Central memory CD8-positive, alpha-beta T cell (primary cell): Measurements from ENCODE around the gene NSUN3.
"Not testable (repeated sequence)": the region's sequence is repeated elsewhere in the genome, so short reads cannot be mapped to it uniquely, and the experiment has no call there.

ENCODE experiments used
- ATAC-seq: fragments of 150-1000 bp; cut with Tn5 transposase; replicated peaks from 2 replicates; pipeline ENCODE4 v1.10.0; 2022; ENCODE audit warnings: mild to moderate bottlenecking, moderate FRiP score, moderate number of reproducible peaks; ENCODE audit not compliant: poor library complexity, severe bottlenecking; ENCODE audit errors: extremely low read depth
- DNase-seq, 2 donors: peaks; one replicate each; pipeline ENCODE4 v3.0.0; 2021; ENCODE audit warnings: low spot score in 2 of 2
- H3K27ac Mint-ChIP-seq: one replicate; pipeline ENCODE4 v1.8.0; 2022; ENCODE audit warnings: low read depth, mild to moderate bottlenecking, moderate library complexity, mixed read lengths
- H3K27me3 Mint-ChIP-seq: one replicate; pipeline ENCODE4 v1.8.0; 2022; ENCODE audit warnings: mixed read lengths
- H3K36me3 Mint-ChIP-seq: one replicate; pipeline ENCODE4 v1.8.0; 2022; ENCODE audit warnings: mild to moderate bottlenecking, moderate library complexity, mixed read lengths; ENCODE audit not compliant: insufficient read depth
- H3K4me1 Mint-ChIP-seq: one replicate; pipeline ENCODE4 v1.8.0; 2022; ENCODE audit warnings: mixed read lengths
- H3K4me3 Mint-ChIP-seq: one replicate; pipeline ENCODE4 v1.8.0; 2022; ENCODE audit warnings: mild to moderate bottlenecking, moderate library complexity, mixed read lengths
- H3K9me3 Mint-ChIP-seq: one replicate; pipeline ENCODE4 v1.8.0; 2022; ENCODE audit warnings: mixed read lengths

NSUN3 gene

DNA sequence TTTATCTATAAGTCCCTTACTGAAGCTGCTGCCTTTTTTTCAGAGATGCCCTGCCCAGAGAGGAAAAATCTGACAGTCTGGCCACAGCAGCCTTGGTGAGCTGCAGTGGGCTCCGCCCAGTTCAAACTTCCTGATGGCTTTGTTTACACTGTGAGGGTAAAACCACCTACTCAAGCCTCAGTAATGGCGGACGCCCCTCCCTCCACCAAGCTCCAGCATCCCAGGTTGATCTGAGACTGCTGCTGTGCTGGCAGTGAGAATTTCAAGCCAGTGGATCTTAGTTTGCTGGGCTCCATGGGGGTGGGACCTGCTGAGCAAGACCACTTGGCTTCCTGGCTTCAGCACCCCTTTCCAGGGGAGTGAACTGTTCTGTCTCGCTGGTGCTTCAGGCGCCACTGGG lies 17.7 kb downstream of the NSUN3 start:
- not testable (repeated sequence) for H3K27ac Mint-ChIP-seq, ATAC-seq, DNase-seq, H3K9me3 Mint-ChIP-seq, H3K27me3 Mint-ChIP-seq, H3K4me3 Mint-ChIP-seq
- H3K4me1 Mint-ChIP-seq: peaks cover 30% of the 10 kb centered on the region
- H3K36me3 Mint-ChIP-seq: peaks cover 16% of the 10 kb centered on the region

DNA sequence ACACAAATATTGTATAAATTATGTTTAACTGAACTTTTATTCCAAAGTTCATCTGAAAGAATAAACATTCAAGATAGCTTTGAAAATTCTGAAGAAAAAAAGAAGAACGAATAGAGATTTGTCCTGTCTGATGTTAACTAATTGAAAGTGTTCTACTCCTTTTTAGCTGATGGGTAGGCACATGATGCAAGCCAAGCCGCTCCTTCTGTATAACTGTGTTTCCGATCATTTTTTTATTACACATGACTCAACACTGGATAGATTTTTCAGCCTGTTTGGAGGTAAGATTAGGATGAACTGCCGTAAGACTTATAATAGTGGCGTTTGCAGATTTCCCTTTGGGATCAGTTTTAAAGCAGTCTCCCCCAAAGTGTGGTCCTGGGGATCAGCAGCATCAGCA lies 19.0 kb downstream of the NSUN3 start:
- no peaks in the 10 kb centered on the region for H3K27me3 Mint-ChIP-seq
- no peaks in the 10 kb centered on the region for H3K9me3 Mint-ChIP-seq
- peaks cover 10% of the 10 kb centered on the region for H3K36me3 Mint-ChIP-seq
- DNase-seq (no peak), ATAC-seq (no peak)
- peaks cover 26% of the 10 kb centered on the region for H3K4me1 Mint-ChIP-seq
- H3K4me3 Mint-ChIP-seq: no peak overlapping the region
- no peak overlapping the region for H3K27ac Mint-ChIP-seq

DNA sequence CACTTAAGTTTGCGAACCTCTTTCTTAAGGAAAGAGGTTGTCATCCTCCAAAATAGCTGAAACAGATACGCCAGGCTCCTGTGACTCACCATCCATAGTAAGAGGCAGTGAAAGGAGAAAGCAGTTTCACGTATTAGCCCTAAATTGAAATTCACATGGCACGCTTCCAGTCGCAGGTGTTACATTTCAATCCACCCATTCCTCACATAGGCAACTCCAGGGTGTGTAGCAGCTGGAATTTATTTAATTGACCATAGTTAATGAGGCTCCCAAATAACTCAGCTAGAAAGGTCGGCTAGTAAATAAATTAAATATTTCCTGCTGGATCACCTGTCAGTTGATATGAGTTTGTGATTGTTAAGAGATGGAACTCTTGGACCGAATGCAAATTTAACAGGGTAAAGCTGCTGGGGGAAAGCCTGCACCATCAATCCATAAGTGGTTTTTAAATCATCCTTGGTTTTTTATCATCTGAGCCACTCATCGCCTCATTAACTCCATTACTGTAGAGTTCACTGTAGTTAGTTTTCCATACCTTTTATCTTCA lies 19.6 kb downstream of the NSUN3 start:
- H3K27ac Mint-ChIP-seq: peak overlapping the region; percentile 25
- DNase-seq: no peak
- ATAC-seq: no peak
- H3K9me3 Mint-ChIP-seq: no peaks in the 10 kb centered on the region
- H3K36me3 Mint-ChIP-seq: peaks cover 14% of the 10 kb centered on the region
- no peak overlapping the region for H3K4me3 Mint-ChIP-seq
- no peaks in the 10 kb centered on the region for H3K27me3 Mint-ChIP-seq
- peaks cover 24% of the 10 kb centered on the region for H3K4me1 Mint-ChIP-seq

DNA sequence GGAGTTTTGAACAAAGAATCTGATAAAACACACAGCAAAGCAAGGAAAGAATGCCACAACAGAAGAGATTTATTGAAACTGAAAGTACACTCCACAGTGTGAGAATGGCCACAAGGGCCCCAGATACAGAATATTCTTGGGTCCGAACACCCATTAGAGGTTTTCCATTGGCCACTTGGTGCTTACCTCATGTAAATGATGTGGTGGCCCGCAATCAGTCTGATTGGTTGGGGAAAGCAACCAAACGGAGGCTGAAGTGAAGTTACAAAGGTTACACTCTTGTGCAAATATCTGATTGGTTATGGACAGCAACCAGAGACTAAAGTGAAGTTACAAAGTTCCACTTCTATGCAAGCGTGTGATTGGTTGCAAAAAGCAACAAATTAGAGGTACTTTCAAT lies 20.4 kb downstream of the NSUN3 start:
- no peak overlapping the region for H3K27ac Mint-ChIP-seq
- DNase-seq: no peak
- no peaks in the 10 kb centered on the region for H3K9me3 Mint-ChIP-seq
- H3K4me1 Mint-ChIP-seq: peaks cover 24% of the 10 kb centered on the region
- H3K27me3 Mint-ChIP-seq: no peaks in the 10 kb centered on the region
- ATAC-seq: no peak
- H3K4me3 Mint-ChIP-seq: no peak overlapping the region
- H3K36me3 Mint-ChIP-seq: peaks cover 13% of the 10 kb centered on the region

DNA sequence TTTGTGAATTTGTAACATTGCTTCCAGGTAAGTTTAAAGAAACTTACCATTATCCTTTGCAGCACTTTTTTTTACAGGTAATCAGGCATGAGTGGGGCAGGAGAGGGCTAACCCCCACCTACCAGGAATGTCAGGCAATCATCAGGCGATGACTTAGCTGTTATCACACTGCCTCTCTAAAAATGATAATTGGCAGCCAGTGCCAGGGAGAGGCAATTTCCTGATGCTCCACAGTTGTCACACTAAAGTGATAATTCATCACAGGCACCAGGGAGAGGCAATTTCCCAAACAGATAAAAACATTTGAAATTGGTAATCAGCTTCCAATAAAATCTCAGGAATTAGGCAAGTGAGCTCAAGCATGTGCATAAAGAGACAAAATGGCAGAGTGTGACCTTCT lies 26.3 kb downstream of the NSUN3 start:
- no peak for DNase-seq
- Mint-ChIP-seq H3K4me1 (peaks cover 15% of the 10 kb centered on the region), H3K4me3 (no peak overlapping the region), H3K9me3 (no peaks in the 10 kb centered on the region), H3K27ac (no peak overlapping the region), H3K27me3 (no peaks in the 10 kb centered on the region), H3K36me3 (peaks cover 20% of the 10 kb centered on the region)
- no peak for ATAC-seq

DNA sequence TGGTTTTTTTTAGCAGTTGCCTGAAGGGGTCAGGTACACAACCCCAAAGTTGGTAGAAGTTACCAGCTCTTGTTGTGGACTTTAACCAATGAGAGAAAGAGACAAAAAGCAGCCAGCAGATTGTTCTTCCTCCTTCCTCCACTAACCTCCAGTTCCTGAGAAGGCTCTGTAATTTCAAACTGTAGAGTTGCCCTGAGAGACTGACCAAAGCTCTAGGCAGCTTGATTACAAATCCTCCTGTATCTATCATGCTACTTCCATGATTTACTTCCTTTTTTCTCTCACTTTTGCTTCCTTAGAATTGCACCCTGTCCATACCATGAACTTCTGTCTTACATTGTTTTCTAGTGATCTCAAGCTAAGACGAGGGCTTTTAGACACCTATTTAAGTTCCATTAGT lies 29.2 kb downstream of the NSUN3 start:
- Mint-ChIP-seq H3K4me1 (peaks cover 15% of the 10 kb centered on the region), H3K27me3 (no peaks in the 10 kb centered on the region), H3K9me3 (no peaks in the 10 kb centered on the region), H3K27ac (no peak overlapping the region), H3K36me3 (peaks cover 24% of the 10 kb centered on the region), H3K4me3 (no peak overlapping the region)
- DNase-seq: no peak
- no peak for ATAC-seq

DNA sequence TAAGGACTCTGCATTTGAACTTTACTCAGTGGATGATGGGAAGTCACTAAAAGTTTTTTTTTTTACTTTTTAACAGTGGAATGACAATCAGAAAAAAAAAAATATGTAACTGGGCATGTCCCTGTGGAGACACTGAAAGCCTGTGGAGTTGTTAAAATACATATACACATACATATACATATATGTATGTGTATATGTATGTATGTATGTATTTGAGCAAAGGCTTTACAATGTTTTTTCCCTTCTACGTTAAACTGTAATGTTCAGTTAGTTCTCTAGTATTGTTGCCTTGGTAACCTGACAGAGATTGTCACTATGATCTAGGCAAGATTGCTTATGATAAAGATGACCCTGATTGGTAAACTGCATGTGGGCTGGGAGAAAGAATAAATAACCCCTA lies 30.3 kb downstream of the NSUN3 start:
- Mint-ChIP-seq H3K27ac (no peak overlapping the region), H3K4me3 (no peak overlapping the region), H3K36me3 (peaks cover 30% of the 10 kb centered on the region), H3K4me1 (peaks cover 8% of the 10 kb centered on the region), H3K9me3 (no peaks in the 10 kb centered on the region), H3K27me3 (no peaks in the 10 kb centered on the region)
- ATAC-seq: no peak
- DNase-seq: no peak

DNA sequence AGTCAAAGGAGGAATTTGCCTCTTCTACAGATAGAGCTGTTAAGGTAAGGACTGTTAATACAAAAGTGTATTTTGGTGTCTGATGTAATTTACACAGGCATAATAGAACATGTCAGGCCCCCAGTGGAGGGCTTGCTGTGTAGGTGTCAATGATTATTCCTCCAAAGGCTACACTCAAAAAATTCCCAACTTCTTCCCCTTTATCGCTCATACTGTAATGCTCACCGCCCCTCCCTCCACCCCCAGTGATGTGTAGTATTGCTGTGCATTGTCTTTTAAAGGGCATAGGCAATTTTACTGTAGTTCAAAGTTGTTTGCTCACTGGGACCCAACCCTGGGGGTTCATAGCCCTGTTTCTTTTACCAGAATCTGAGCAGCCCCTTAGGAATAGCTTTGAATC lies 32.2 kb downstream of the NSUN3 start:
- peaks cover 40% of the 10 kb centered on the region for H3K36me3 Mint-ChIP-seq

DNA sequence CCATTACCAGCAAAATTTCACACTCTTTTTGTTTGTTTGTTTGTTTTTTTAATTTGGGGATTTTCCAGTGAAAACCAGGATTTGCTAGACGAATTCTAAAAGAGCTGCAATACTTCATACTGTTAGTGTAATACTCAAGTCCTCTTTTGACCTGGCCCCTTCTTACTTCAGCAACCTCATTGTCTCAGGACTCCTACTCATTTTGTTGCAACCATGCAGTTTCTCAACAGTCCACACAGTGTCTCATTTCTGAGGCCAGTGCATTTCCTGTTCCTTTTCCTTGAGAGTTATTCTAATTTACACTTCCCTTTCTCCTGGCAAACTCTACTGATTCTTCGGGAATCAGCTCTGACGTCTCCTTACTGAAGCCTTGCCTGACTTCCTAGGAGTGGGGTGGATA lies 35.6 kb downstream of the NSUN3 start:
- DNase-seq: no peak
- no peaks in the 10 kb centered on the region for H3K27me3 Mint-ChIP-seq
- peaks cover 4% of the 10 kb centered on the region for H3K4me1 Mint-ChIP-seq
- no peaks in the 10 kb centered on the region for H3K9me3 Mint-ChIP-seq
- peaks cover 36% of the 10 kb centered on the region for H3K36me3 Mint-ChIP-seq
- no peak overlapping the region for H3K4me3 Mint-ChIP-seq
- H3K27ac Mint-ChIP-seq: no peak overlapping the region
- ATAC-seq: no peak

More for the DNA sequence above, 32.2 kb downstream of the NSUN3 start:
- H3K4me3 Mint-ChIP-seq: no peak overlapping the region
- no peak for ATAC-seq
- H3K27ac Mint-ChIP-seq: no peak overlapping the region
- no peak for DNase-seq
- H3K4me1 Mint-ChIP-seq: peaks cover 9% of the 10 kb centered on the region
- no peaks in the 10 kb centered on the region for H3K9me3 Mint-ChIP-seq
- H3K27me3 Mint-ChIP-seq: no peaks in the 10 kb centered on the region

DNA sequence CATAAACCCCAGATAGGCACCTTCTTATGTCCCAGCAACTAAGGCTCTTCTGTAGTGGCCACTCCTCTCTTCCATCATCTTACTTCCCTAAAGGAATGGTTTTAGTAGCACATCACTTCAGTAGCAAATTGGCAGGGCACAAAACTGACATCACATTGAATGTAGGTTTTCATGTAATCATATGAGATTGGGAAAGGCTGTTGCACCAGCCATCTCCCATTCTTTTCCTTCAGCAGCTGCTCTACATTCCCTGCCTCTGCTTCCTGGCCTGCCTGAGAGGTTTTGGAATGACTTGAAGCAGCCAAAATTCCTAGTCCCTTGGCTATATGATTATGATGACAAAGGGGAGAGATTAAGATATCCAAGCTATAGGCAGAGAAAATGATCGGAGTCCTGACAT lies 36.5 kb downstream of the NSUN3 start:
- ATAC-seq: no peak
- Mint-ChIP-seq H3K27ac (no peak overlapping the region), H3K36me3 (peaks cover 34% of the 10 kb centered on the region), H3K4me3 (no peak overlapping the region), H3K27me3 (no peaks in the 10 kb centered on the region), H3K9me3 (no peaks in the 10 kb centered on the region), H3K4me1 (peaks cover 4% of the 10 kb centered on the region)
- no peak for DNase-seq

DNA sequence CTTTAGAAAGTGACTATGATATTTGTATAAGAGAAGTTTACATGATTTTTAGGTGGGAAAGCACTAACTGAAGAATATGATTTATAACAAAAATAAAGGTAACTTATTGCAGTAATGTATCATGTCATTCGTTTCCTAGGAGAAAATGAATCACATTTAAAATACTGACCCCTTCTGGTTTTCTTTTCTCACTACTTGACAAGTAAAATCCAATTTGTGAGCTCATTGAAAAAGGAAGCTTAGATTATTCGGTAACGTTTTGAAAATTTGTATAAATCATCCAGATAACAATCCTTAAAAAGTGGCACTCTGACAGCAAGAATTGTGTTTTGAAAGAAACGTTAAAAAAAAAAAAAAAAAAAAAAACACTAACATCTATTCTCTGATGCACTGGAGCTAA lies 39.0 kb downstream of the NSUN3 start:
- H3K4me3 Mint-ChIP-seq: no peak overlapping the region
- DNase-seq: no peak
- H3K4me1 Mint-ChIP-seq: peaks cover 4% of the 10 kb centered on the region
- no peaks in the 10 kb centered on the region for H3K9me3 Mint-ChIP-seq
- H3K36me3 Mint-ChIP-seq: peaks cover 27% of the 10 kb centered on the region
- H3K27ac Mint-ChIP-seq: no peak overlapping the region
- no peaks in the 10 kb centered on the region for H3K27me3 Mint-ChIP-seq
- no peak for ATAC-seq

DNA sequence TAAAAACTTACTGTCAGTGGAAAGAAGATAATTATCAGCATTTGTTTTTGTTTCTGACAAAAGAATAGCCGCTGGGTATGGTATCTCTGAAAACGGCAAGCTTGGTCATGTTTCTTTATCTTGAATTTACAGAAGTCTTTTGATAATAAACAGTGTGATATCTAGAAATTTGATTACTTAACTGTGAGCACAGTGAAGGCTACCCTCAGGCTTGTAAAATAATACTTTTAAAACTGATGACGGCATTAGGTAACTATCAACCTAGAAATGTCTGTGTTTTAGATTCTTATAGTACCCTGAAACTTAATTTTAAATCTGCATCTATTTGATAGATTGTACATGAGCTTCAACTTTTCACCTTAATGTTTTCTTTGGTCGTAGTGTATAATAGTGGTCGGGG lies 43.4 kb downstream of the NSUN3 start:
- DNase-seq: no peak
- H3K27ac Mint-ChIP-seq: no peak overlapping the region
- peaks cover 10% of the 10 kb centered on the region for H3K36me3 Mint-ChIP-seq

DNA sequence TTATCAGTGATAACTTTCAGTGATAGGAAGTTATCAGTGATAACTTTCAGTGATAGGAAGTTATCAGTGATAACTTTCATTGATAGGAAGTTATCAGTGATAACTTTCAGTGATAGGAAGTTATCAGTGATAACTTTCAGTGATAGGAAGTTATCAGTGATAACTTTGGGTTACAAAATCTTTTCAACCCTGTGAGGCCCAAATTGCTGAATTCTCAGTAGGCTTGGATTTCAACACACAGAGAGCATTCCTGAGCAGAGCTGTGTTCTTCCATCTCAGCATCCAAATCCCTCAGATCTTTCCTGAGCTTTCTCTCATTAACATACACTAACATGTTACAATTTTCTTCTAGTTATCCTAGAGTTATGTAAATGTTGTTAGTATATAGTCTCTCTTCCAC lies 47.4 kb downstream of the NSUN3 start:
- not testable (repeated sequence) for H3K4me1 Mint-ChIP-seq, ATAC-seq, H3K9me3 Mint-ChIP-seq, H3K4me3 Mint-ChIP-seq, DNase-seq, H3K27me3 Mint-ChIP-seq, H3K27ac Mint-ChIP-seq
- peaks cover 13% of the 10 kb centered on the region for H3K36me3 Mint-ChIP-seq

More for the DNA sequence above, 43.4 kb downstream of the NSUN3 start:
- no peak overlapping the region for H3K4me3 Mint-ChIP-seq
- ATAC-seq: no peak
- H3K27me3 Mint-ChIP-seq: no peaks in the 10 kb centered on the region
- H3K4me1 Mint-ChIP-seq: no peaks in the 10 kb centered on the region
- H3K9me3 Mint-ChIP-seq: no peaks in the 10 kb centered on the region

DNA sequence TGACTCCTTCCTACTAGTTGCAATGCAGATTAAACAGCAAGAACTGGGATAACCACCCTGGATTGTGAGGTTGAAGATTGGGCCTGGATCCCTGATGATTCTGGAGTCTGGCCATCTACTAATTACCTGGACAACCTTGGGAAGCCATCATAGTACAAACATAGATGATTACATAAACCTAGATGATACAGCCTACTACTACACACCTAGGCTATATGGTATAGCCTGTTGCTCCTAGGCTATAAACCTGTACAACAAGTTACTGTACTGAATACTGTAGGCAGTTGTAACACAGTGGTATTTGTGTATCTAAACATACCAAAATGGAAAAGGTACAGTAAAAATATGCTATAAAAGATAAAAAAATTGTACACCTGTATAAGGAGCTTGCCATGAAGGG lies 48.0 kb downstream of the NSUN3 start:
- Mint-ChIP-seq H3K4me1 (peaks cover 6% of the 10 kb centered on the region), H3K9me3 (no peaks in the 10 kb centered on the region), H3K4me3 (no peak overlapping the region), H3K36me3 (peaks cover 13% of the 10 kb centered on the region), H3K27me3 (no peaks in the 10 kb centered on the region), H3K27ac (no peak overlapping the region)
- DNase-seq (no peak), ATAC-seq (no peak)
